Activated CD8-positive, alpha-beta memory T cell treated with anti-CD3 and anti-CD28 coated beads, Interleukin-2, amount 50 U/mL, for 48 hours (primary cell): ENCODE data around the gene PRRX2.
A peak's percentile ranks its signal among the peaks of the same experiment; 100 is the strongest.
"Not testable (repeated sequence)": the region's sequence is repeated elsewhere in the genome, so short reads cannot be mapped to it uniquely, and the experiment has no call there.

Experiments used
- DNase-seq: peaks from one replicate; pipeline ENCODE4 v3.0.0-alpha.2; 2020

The PRRX2 gene

DNA sequence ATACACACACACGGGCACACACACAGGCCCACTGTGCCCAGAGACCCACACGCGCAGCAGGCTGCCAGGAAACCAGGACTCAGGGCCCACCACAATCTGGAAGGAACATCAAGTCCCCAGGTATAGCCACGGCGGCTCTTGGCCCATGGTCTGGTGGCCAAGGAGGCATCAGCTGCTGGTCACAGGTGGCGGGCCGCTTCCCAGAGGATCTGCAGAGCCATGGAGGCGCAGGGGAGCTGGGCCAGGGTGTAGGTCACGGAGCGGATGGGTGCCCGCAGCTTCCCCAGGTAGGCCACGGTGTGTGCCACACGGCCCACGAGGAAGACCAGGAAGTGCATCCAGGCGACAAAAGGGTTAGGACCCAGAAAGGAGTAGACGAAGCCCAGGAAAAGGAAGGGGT is 74.0 kb downstream of the PRRX2 start:
- no peak for DNase-seq

DNA sequence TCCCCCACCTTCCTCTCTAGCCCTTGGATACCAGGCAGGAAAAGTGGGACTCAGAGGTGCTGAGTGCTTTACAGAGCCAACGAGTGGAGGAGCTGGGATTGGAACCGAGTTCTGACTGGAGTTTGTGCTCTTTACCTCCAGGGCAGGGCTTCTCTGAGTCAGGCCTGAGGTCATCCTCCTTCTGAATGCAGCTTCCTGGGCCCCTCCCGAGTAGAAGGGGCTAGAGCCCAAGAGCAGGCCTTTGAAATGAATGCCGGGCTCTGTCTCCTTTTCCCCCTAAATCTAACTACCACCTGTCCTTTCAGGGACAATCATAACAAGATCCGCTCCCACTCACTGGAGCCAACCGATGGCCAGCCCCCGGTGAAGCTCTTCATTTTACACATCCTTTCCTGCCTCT is 74.7 kb downstream of the PRRX2 start:
- DNase-seq = no peak

DNA sequence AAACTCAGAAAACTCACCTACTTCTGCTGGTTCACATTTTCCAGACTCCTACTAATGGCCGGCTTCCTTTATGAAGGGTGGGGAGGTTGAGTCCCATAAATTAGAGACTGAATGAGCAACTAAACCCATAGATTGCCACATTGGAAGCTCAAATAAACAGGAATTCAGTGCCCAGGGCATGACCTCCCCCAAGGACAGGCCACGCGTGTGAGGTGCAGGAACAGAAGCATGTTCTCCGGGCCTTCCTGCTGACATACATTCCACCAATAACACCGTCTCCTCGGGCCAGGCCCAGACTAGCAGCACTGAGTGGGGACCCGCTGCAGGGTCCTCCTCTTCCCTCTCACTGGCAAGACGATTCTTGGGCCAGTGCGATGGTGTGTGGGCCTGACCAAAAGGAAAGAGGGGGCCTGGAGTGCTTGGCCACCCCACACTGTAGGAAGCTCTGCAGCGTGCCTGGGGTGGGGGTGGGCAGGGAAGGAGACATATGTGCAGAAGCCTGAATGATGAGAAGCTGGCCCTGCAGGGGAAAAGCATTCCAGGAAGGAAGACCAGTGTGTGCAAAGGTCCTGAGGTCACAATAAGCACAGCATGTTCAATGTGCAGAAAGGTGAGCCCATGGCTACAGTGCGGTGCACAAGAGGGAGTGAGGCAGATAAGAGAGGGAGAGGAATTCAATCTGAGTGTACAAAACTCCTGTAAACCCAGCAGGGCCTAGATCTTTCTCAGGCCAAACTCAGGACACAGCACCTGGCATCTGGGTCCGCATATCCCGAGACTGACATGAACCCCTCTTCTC is 75.4 kb downstream of the PRRX2 start:
- DNase-seq = no peak

DNA sequence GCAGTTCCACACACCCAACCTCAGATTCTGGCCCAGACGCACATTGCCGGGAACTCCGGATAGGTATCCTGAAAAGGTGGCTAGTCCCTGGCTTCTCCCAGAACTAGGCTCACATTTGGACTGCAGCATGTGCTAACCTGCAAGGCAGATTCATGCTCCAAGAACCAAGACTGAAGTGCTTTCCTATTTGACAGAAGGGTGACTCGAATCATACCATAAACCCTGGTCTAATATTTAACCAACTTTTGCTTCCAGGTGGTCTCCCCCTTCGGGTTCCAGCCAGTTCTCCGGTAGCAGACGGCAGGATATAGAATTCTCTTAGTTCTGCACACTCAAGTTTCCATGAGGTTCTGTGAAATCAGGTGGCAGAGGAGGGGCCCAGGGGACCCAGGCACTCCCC is 79.8 kb downstream of the PRRX2 start:
- DNase-seq = no peak

DNA sequence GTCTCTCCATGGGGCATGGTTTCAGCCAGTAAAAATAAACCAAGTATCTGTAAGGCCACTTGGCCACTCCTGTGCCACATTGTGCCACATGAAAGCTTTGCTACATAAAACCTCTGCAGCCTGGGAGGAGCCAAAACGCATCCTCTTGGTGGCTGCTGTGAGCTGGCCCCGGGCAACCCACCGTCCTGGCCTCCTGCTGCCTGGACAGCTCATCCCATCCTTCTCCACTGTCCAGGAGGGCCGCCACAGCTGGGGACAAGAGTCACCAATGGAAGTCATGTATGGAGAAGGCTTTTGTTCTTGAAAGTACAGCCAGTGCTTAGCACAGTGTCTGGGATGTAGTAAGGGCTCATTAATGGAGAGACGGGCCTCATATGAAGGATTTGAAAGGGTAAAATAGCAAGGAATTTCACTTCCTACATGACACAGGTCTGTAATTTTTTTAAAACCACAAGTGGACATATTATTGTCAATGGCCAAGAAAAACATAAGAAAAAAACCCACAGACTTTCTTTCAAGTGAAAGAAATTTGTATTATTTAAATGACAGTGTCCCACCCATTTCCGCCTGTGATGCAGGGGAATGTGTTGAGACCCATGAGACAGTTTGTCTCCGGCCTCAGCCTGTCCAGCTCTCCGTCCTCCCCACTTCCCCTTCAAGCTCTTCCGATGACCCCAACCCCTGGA is 80.8 kb downstream of the PRRX2 start:
- DNase-seq = no peak

DNA sequence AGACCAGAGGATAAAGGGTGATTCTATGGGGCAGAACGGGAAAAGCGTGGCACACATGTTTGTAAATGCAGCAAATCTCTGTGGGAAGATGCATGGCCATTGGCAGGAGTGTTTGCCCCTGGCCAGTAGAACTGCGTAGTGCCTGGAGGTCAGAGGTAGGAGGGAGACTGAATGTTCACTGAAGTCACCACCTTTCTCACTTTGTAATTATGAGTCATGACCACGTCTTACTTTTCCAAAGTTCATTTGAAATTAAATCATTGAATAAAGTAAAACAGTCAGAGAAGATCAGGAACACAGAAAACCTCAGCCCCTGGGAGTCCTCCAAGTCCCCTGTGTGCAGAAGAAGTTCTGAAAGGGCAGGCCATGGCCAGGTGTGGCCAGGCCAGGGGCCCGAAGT is 82.8 kb downstream of the PRRX2 start:
- no peak for DNase-seq

DNA sequence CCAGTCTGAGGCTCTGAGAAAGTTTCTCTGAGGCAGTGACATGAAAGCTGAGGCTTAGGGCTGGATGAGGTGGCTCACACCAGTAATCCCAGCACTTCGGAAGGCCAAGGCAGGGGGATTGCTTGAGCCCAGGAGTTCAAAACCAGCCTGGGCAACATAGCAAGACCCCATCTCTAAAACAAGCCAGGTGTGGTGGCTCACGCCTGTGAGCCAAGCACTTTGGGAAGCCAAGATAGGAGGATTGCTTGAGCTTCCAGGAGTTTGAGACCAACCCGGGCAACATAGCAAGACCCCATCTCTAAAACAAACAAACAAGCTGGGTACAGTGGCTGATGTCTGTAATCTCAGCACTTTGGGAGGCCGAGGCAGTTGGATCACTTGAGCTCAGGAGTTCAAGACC is 83.6 kb downstream of the PRRX2 start:
- DNase-seq = not testable (repeated sequence)

DNA sequence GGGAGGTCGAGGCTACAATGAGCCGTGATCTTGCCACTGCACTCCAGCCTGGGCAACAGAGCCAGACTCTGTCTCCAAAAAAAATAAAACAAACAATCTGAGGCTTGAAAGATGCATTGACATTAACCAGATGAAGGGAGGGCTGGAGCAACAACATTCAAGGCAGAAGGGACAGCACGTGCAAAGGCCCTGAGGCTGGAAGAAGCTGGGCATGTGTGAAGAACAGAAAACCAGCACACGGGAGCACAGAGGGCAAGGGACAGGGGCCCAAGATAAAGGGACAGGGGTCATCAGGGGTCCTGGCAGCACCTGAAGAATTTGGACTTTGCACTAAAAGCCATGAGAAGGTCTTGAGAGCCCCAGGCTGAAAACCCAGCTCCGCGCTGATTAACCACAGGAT is 84.1 kb downstream of the PRRX2 start:
- DNase-seq = no peak

DNA sequence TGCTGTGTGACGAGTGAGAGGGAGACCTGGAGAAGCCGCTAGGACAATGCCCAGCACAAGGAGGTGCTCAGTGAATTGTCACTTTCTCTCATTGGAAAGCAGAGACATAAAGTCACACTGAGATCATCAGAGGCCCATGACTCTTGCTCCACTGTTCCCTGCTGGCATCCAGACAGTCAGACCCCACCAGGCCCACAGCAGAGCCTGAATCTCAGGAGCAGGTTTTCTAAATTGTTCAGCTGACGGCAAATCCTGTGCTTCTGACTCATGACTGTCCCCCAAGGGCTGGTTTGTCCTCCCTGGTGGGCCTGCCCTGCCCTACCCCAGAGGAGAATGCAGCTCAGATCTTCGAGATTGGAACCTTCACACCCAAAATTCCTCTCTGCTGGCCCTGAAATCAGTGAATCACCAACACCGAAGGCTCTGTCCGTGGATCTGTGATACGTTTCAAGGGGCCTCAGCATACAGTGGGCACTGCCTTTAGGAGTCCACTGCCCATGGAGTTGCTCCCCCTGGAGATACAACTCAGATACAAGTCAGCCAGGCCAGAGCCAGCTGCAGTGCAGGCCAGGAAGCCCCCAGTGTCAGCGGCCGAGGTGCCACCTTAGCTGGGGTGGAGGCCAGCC is 84.7 kb downstream of the PRRX2 start:
- DNase-seq = no peak

DNA sequence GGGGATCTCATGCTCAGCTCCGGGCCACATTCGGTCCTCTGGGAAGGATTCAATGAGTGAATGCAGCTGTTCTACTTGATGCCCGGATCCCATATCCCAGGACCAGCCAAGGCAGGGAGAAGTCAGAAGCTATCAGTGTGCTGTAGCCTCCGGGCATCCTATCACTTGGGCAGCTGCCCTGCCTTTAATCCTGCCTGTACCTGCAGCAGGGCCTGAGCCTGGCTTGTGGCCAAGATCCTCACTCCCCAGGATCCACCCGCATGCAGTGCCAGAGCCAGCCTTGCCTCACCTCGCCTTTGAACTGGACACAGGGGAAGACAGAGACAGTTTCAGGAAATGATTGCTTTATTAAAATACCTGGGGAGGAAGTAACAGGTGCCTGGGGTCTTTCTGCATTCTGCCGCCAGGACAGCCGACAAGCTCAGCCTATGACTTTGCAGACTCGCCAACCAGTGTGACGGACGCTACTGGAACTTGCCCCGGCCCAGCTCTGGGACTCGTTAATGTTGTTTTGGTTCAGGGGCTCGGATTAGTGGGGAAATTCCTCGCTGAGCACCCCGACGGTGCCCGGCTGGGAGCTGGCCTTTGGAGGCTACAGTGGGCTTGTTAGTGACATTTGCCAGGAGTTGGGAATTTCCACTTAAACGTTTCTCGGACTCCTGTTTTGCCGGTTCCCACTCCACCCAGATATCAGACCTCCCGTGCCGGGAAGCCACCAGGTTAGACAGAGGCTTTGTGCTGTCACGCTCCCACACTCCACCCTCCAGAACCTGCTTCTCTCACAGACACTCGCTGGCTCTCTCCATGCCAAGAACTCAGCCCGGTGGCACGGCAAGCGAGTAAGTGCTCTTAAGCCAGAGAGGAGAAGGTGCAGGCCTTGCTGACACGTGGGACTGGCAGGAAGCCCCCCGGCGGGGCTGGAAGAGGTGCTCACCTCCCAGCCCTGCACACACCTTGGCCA is 86.7 kb downstream of the PRRX2 start:
- no peak for DNase-seq

DNA sequence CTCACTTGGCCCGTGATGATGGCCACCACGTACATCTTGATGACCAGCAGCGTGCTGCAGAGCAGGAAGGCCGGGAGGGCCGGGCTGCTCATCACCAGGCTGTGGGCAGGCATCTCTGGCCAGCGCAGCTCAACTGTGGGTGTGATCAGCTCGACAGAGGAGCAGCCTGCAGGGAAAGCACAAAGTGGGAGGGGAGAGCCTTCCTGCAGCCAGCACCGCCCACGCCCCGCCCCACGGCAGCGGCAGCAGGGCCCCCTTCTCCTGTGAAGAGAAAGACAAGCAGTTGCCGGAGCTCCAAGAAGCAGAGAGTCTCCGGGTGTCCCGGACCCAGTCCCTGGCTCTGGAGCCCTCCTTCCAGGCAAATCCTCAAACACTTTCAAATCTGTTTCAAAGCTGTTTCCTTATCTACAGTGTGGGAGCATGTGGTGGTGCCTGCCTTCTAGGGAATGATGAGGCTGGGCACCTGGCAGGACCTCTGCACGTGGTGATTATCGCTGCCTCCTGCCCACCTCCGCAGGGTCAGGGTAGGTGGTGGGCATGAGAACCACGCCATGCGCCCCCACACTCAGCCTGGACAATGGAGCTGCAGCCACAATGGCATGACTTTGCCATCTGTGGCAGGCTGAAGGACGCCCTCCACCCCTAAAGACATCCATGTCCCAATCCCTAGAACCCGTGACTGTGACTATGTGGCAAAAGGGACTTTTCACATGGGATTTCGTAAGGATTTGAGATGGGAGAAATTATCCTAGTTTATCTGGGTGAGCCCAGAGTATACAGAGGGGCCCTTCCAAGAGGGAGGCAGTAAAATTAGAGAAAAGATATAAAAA is 87.7 kb downstream of the PRRX2 start, which contains the start of gene PTGES:
PTGES (minus strand) TSS at position 143 of the 830 bp plus-strand sequence; CDS start at position 113, 30 bp downstream.
- peak; percentile 73 for DNase-seq

DNA sequence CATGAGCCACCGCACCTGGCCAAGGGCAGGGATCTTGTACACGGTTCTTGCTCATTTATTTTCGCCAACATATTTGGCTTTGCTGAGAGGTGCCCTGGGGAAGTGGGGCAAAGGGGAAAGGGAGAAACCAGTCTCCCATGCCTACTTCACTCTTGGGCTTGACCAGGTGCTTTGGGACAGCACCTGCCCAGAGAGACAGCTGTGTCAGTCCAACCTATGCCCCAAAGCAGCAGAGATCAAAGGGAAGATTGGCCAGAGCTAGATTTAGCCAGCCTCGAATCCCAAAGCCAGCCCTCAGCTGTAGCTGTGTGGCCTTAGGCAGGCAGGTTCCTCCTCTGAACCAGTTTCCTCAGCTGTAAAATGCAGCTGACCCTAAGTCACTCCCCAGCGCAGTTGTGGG is 89.7 kb downstream of the PRRX2 start:
- DNase-seq = no peak

DNA sequence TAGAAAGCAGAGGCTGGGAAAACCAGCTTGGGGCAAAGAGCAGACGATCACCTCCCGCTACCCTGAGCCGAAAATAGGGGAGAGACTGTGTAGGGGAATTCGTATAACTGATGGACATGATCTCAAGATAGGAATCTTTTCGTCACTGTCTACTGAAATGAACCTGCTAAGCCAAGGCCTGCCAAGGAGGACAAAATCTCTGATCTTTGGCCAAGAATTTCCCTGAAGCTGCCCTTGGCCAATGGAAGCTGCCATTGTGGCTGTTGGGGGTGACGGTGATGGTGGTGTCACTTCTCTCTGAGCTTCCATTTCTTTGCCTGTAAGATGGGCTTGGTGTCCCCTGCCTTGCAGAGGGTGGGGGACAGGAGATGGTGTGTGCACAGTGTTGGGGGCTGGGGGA is 90.7 kb downstream of the PRRX2 start:
- DNase-seq = no peak

DNA sequence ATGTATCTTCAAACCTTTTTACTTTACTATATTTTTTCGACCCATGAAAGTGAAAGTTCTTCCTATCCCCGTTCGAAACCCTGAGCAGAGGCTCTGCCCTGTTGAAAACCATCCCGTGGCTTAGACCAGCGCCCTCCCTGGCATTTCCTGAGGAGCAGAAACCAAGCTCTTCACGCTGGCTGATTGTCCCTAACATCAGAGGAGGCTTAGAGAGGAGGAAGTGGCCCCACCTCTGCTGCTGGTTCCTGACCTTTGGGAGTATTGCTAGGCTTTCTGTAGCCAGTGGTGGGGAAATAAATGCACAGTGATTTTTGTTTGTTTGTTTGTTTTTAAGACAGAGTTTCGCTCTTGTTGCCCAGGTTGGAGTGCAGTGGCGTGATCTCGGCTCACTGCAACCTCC is 91.6 kb downstream of the PRRX2 start:
- no peak for DNase-seq

DNA sequence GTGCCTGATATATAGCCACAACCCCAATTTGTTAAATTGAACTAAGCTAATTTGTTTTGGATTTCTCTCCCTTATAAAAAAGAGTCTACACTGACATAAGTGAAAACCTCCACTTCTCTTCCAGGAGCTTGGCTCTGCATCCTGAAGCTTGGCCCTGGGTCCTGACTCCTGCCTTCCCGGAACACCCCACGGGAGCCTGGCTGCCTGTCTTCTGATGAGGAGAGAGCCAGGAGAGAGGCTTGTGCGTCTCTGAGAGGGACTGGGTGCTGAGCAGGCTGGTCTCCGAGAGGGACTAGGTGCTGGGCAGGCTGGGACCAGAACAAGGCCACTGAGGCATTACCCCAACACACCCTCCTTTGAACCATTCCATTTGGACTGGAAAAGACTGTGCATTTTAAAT is 93.9 kb downstream of the PRRX2 start:
- no peak for DNase-seq

DNA sequence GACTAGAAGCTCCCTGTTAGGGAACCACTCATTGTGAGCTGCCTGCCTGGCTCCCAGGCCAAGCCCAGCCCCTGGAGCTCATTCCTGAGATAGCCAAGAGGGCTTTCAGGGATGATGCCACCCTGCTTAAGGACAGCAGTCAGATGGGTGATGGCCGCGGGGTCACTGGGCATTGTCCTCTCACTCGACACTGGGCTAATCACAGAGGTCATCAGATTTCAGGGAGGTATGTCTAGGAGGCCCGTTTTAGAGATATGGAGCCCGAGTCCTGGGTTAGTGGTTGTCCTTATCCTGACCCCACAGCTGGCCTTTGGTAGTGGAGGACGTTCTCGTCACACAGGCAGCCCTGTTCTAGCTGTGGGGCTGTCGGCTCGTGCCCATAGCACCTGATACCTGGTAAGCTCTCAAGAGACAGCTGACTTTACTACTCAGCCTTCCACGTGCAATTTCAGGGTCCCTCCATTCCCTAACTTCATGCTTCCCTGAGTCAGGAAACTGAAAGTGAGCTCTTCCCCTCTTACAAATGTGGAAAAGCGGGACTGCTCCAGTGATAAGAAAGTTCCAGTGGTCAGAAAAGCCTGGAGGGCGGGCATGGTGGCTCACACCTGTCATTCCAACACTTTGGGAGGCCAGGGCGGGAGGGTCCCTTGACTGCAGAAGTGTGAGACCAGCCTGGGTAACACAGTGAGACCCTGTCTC is 94.5 kb downstream of the PRRX2 start:
- DNase-seq = no peak

DNA sequence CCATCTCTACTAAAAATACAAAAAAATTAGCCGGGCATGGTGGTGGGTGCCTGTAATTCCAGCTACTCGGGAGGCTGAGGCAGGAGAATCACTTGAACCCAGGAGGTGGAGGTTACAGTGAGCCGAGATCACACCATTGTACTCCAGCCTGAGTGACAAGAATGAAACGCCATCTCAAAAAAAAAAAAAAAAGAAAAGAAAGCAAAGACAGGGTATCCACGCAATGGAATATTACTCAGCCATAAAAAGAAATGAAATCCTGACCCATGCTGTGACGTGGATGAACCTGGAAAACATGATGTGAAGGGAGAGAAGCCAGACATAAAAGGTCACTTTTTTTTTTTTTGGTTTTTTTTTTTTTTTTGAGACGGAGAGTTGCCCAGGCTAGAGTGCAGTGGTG is 95.3 kb downstream of the PRRX2 start:
- DNase-seq = not testable (repeated sequence)

DNA sequence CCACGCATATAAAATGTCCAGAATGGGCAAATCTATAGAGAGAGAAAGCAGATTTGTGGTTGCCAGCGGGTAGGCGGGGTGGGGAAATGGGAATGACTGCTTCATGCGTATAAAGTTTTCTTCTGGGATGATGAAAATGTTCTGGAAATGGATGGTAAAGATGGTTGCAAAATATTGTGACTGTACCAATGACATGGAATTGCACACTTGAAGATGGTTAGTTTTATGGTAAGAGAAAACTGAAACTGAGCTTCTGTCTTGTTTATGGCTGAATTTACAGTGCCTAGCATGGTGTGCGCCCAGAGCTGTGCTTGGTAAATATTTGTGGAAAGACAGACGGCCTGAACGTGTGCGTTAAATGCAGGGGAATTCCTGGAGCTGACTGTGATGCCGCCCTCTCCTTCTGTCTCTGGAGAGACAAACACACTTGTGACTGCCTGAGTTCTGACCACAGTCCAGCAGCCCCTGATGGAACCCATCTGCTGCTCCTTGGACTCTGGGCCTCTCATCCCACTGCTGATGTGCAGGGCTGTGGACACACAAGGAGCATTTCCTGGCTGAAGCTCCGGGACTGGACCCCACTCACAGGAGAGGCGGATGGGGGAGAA is 96.0 kb downstream of the PRRX2 start:
- DNase-seq = no peak

DNA sequence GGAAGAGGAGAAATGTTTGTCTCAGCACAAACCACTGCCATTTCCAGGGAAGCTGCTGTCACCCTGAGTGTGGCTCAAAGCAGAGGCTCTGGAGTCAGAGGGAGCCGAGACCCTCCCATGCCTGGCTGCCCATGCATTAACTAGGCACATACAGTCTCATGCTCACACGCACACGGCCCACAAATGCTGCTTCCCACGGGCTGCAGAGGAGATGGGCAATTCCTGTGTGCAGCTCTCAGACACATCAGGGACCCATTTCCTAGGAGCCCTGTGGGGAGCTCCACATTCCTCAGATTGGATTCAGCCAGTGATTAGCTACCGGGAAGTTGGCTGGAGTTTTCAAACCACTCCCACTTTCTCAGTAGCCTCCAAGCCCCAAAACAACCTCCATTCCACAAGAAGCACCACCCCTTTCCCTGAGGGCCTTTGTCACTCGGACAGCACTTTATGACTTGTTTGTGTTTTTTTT is 96.5 kb downstream of the PRRX2 start:
- no peak for DNase-seq

DNA sequence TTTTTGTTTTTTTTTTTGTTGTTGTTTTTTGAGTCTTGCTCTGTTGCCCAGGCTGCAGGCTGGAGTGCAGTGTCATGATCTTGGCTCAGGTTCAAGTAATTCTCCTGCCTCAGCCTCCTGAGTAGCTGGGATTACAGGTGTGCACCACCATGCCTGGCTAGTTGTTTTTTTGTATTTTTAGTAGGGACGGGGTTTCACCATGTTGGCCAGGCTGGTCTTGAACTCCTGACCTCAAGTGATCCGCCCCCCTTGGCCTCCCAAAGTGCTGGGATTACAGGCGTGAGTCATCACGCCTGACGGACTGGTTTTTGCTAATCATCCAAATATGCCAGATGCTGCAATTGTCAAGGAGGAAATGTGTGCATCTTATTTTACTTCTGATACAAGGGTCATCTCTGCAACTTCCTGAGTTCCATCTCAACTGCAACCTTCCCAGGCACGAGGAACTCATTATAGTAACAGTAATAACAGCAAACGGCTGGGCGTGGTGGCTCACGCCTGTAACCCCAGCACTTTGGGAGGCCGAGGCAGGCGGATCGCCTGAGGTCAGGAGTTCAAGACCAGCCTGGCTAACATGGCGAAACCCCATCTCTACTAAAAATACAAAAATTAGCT is 97.0 kb downstream of the PRRX2 start:
- DNase-seq = not testable (repeated sequence)
